ENCODE data around the gene RDX.

RDX gene

DNA sequence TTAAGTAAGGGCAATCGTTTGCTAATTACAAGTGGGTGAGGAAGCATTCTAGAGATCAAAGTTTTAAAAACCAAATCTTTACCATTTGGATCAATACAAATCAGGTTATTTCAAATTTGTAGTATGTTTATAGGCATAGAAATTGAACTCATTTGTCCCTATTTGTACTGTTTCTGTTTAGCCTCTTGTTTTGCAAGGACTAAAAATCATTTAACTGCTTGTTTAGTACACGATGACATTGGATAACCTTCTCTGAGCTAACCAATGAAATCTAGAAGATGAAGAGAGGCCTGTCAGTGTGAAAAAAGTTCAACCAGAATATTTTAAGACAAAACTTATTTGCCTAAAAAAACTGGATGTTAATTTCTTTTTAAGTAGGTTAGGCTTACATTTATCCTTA lies 163.3 kb downstream of the RDX start:
- DNase-seq (ENCODE audit: low read depth in 2 of 3, low spot score in 1 of 3) = no peak

DNA sequence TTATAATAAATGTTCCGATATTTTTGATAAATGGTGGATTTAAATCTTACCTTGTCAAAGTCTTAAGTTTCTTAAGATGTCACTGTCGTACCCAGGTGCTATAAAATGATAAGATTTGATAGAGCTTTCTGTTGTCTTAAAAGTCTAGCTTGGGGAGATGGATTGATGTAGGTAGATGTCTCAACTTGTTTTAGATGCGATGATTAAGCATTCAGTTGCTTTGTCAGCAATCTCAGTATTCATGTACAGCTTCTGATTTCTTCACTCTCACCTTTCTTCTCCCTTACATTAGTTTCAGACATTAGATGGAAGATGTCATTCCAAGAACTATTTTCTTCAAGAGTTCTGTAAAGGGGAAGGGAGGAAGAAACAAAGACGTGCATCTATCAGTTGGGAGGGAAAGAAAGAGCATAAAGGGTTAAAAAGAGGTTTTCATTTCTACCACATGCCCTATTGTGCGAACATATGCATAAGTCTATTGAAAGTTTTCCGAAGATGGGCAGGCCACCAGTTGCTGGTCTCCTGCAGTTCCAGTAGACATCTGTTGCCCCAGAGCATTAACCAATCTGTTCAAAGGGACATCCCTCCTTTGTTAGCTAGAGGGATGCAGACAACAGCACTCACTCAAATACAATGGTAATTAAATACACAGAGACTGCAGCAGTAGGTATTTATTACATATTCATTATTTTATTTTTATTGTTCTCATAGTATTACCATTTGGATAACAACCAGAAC lies 164.9 kb downstream of the RDX start:
- no peak for DNase-seq (ENCODE audit: low read depth in 2 of 3, low spot score in 1 of 3)

DNA sequence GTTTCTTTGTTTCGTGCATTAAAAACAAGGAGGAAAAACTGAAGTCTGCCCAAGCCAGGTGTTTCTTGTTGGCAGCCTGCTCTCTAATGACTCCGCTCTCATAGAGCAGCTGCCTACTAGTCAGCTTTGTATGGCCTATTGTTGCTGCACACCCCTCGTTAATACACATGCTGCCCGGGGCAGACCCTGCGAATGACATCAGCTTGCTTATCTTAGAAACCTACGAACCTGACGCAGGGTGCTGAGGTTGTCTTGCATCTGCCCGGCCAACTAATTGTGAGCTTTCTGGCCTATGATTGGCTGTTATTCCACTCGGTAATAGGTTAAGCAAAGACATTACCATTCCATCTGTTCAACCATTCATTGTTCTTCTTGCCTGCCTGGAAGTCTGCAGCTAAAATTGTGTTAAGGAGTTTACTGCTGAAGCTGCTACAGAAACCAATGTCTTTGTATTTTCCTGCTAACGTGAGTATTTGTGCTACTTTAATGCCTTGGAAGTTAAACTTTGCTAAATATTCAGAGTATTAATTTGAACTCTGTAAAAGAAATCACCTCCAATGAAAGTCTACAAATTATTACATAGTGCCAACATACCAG lies 165.7 kb downstream of the RDX start:
- DNase-seq (ENCODE audit: low read depth in 2 of 3, low spot score in 1 of 3) = no peak

DNA sequence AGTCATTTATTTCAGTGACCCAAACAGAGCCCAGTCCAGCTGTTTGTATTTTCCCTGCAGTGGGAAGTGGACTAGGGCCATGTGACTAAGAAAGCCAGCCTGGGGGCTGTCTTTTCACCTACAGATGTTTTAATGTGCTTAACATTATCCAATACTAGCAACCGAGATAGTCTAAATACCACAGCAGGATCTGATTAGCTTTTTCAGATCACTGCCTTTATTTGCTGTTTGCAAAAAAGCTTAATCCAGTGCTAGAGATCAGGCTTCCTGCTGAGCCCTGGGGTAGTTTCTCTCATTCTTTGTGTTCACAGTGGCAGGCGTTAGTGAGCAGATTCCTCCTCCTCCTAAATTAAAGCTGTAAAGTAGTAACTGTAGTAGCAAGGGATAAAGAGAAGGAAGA lies 168.3 kb downstream of the RDX start:
- no peak for DNase-seq (ENCODE audit: low read depth in 2 of 3, low spot score in 1 of 3)

DNA sequence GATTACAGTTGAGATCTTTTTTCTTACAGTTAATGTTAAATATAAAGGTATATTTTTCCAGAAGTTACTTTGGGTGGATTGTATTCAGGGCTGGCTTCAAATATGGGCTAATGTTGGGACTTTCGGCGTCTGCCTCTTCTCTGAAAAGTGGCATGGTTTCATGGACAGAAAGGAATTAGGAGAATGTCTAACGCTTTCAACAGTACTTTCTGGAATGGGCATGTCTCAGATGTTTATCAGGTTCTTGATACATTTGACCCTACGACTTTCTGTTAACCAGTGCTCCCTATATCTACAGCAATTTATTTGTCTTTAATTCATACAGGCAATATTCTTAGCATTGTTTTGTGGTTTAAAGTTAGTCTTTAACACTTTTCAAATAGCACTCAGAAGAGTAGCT lies 169.5 kb downstream of the RDX start:
- no peak for DNase-seq (ENCODE audit: low read depth in 2 of 3, low spot score in 1 of 3)

DNA sequence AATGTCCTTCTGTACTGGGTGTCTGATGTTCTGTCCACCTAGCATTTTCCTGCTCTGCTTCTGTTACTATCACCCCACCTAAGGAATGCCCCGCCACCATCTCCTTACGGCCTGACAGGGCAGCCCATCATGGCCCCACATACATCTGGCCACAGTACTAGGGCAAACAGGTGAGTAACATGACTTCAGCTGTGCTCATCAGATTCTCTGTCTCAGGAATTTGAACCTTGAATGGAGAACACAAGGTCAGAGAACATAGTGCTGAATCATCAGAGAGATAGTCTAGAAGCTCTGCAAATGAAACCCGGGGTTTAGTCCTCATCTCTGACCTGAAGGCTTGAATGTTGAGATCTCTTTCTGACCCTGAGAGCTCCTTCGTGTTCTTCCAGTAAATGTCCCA lies 170.8 kb downstream of the RDX start:
- no peak for DNase-seq (ENCODE audit: low read depth in 2 of 3, low spot score in 1 of 3)
